K562 (cell line): Measurements from ENCODE around the gene NMNAT1. TPM values are rescaled to one million over a fixed set of nuclear protein-coding genes. Genes with fewer than 3 reads are reported as not detected.

Source experiments
- CSDE1 ChIP-seq, 2 experiments: fragments of 450-650 bp; IDR thresholded peaks; 2 replicates each; pipeline ENCODE4 v1.6.1; 2016; ENCODE audit warnings: mild to moderate bottlenecking in 1 of 2
- CTBP1 ChIP-seq: fragments of 450-650 bp; IDR thresholded peaks from 2 replicates; pipeline ENCODE4 v1.6.1; 2016; ENCODE audit warnings: borderline replicate concordance
- DNMT1 ChIP-seq: fragments of 450-650 bp; IDR thresholded peaks from 2 replicates; pipeline ENCODE4 v1.6.1; 2016; ENCODE audit warnings: antibody characterized with exemption, mild to moderate bottlenecking
- ELF2 ChIP-seq: fragments of 250-450 bp; sonication (Bioruptor Pico); IDR thresholded peaks from 2 replicates; pipeline ENCODE4 v1.5.0; 2021; ENCODE audit warnings: mild to moderate bottlenecking
- FOXK2 ChIP-seq, 2 experiments: fragments of 450-650 bp; IDR thresholded peaks in 1 of 2; conservative IDR thresholded peaks in 1 of 2; 2 replicates each; pipeline ENCODE4 v1.6.1; 2016; ENCODE audit warnings: low read depth in 2 of 2, mild to moderate bottlenecking in 1 of 2
- HEY1 ChIP-seq: fragments of 250-450 bp; sonication (Bioruptor Pico); IDR thresholded peaks from 2 replicates; pipeline ENCODE4 v1.5.0; 2020; ENCODE audit warnings: mild to moderate bottlenecking, moderate library complexity, borderline replicate concordance
- KLF1 ChIP-seq: fragments of 450-650 bp; IDR thresholded peaks from 2 replicates; pipeline ENCODE4 v1.6.1; 2016; ENCODE audit warnings: missing genetic modification characterization, missing compliant biosample characterization
- NFATC3 ChIP-seq: fragments of 450-650 bp; IDR thresholded peaks from 2 replicates; pipeline ENCODE4 v1.6.1; 2017; ENCODE audit warnings: mild to moderate bottlenecking
- PHF8 ChIP-seq: fragments of 200-600 bp; sonication (generic); IDR thresholded peaks from 2 replicates; pipeline ENCODE4 v1.6.1; 2012; ENCODE audit warnings: mixed run types, mild to moderate bottlenecking, inconsistent platforms, low read length, moderate library complexity, borderline replicate concordance
- RAD21 ChIP-seq, 2 experiments: fragments of 250-450 bp in 1 of 2; fragments of 450-650 bp in 1 of 2; sonication (Bioruptor Pico) in 1 of 2; formaldehyde crosslinking in 1 of 2; IDR thresholded peaks in 1 of 2; conservative IDR thresholded peaks in 1 of 2; 2 replicates each; pipeline versions ENCODE4 v1.4.0 to v1.8.0; 2020 to 2022; ENCODE audit warnings: mild to moderate bottlenecking in 2 of 2, moderate library complexity in 1 of 2
- RB1 ChIP-seq: fragments of 450-650 bp; IDR thresholded peaks from 2 replicates; pipeline ENCODE4 v1.6.1; 2017; ENCODE audit warnings: low read depth, mild to moderate bottlenecking
- SP1 ChIP-seq: sonication (generic); formaldehyde crosslinking; IDR thresholded peaks from 2 replicates; pipeline ENCODE4 v1.8.1; 2022; ENCODE audit warnings: mild to moderate bottlenecking, missing genetic modification reagents
- TAL1 ChIP-seq: fragments of 450-650 bp; IDR thresholded peaks from 2 replicates; pipeline ENCODE4 v1.6.1; 2016; ENCODE audit warnings: mild to moderate bottlenecking
- YBX1 ChIP-seq: fragments of 450-650 bp; IDR thresholded peaks from 2 replicates; pipeline ENCODE4 v1.7.1; 2016; ENCODE audit warnings: mild to moderate bottlenecking
- polyA plus RNA-seq, 8 experiments: library from polyadenylated mRNA; depleted of rRNA in 4 of 8; stranded (reverse) in 5 of 8; unstranded in 3 of 8; fragments of >200 nt; fragmentation: Nextera tagmentation in 2 of 8; fragmentation: Illumina TruSeq in 1 of 8; extraction: Ambion mirVana in 2 of 8; extraction: Trizol in 1 of 8; gene quantifications; 2 replicates each; pipeline versions ENCODE4 v1.2.1 to v1.2.3, GENCODE V29; 2011 to 2014; ENCODE audit warnings: inconsistent platforms in 1 of 8, missing spikeins in 1 of 8
- total RNA-seq, 7 experiments: library from RNA; depleted of rRNA in 6 of 7; stranded (reverse); fragments of >200 nt in 6 of 7; fragmentation: Illumina TruSeq in 2 of 7; extraction: Trizol in 2 of 7; gene quantifications; 2 replicates each; pipeline versions ENCODE4 v1.2.1 to v1.2.3, GENCODE V29; 2011 to 2021; ENCODE audit warnings: low replicate concordance in 1 of 7
- TF ChIP-seq, protein P1 (sequence below): sonication (generic); formaldehyde crosslinking; IDR thresholded peaks from 2 replicates; pipeline ENCODE4 v1.8.0; 2022; ENCODE audit warnings: mild to moderate bottlenecking, missing genetic modification reagents
- TF ChIP-seq, protein P2 (sequence below), 2 experiments: fragments of 200-800 bp in 1 of 2; sonication (Bioruptor generic) in 1 of 2; sonication (generic) in 1 of 2; formaldehyde crosslinking in 1 of 2; IDR thresholded peaks in 1 of 2; conservative IDR thresholded peaks in 1 of 2; 2 replicates each; pipeline versions ENCODE4 v1.5.0 to v1.6.1; 2016 to 2020; ENCODE audit warnings: missing compliant biosample characterization in 1 of 2, missing genetic modification characterization in 1 of 2, missing genetic modification reagents in 1 of 2
- TF ChIP-seq, protein P3 (sequence below): fragments of 450-650 bp; formaldehyde crosslinking; IDR thresholded peaks from 2 replicates; pipeline ENCODE4 v1.4.0; 2022; ENCODE audit warnings: missing genetic modification characterization
- TF ChIP-seq, protein P4 (sequence below): IDR thresholded peaks from 2 replicates; pipeline ENCODE4 v1.6.1; 2016; ENCODE audit warnings: missing genetic modification characterization, missing compliant biosample characterization

Gene NMNAT1
- total and polyA plus RNA-seq, 9 of the 15 experiments (the other 6 are each of a cell fraction or from before 2014, with no cell fraction given) = 5.1 to 14.6 (median 12.1) TPM

DNA sequence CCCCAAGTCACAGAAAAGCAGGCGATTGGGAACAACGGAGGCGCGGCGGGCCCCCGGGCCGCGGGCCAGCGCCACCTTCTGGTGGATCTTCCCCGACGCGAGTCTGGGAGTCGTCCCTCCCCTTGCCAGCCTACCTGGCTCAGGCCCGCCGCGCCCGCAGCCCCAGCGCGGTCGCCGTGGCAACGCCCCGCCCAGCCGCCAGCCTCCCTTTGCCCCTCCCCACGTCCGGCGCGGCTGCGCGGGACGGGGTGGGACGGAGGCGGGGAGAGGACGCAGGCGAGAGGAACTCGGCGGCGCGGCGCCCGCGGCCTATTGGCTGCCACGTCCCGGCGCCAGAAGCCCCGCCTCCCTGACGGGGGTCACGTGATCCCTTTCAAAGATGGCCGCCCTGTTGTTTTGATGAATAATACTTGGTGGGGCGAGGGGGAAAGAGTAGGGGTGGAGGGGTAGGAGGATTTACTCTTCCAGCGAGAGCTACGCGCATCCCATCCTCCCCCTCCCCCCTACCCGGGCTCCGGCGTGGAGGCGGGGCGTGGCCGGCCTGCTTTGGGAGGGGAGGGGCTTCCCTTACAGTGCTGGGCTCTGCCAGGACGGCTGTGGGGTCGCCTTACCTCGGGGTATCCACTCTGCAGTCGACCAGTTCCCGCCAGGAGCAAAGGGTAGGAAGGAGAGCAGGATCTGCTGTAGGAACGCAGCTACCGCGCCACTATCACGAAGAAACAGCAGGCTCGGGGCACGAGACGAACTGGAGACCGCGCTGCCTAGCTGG, 89.5 kb downstream of the NMNAT1 start, which contains the start of gene UBE4B (continued):
- TF ChIP-seq, protein P1, sequence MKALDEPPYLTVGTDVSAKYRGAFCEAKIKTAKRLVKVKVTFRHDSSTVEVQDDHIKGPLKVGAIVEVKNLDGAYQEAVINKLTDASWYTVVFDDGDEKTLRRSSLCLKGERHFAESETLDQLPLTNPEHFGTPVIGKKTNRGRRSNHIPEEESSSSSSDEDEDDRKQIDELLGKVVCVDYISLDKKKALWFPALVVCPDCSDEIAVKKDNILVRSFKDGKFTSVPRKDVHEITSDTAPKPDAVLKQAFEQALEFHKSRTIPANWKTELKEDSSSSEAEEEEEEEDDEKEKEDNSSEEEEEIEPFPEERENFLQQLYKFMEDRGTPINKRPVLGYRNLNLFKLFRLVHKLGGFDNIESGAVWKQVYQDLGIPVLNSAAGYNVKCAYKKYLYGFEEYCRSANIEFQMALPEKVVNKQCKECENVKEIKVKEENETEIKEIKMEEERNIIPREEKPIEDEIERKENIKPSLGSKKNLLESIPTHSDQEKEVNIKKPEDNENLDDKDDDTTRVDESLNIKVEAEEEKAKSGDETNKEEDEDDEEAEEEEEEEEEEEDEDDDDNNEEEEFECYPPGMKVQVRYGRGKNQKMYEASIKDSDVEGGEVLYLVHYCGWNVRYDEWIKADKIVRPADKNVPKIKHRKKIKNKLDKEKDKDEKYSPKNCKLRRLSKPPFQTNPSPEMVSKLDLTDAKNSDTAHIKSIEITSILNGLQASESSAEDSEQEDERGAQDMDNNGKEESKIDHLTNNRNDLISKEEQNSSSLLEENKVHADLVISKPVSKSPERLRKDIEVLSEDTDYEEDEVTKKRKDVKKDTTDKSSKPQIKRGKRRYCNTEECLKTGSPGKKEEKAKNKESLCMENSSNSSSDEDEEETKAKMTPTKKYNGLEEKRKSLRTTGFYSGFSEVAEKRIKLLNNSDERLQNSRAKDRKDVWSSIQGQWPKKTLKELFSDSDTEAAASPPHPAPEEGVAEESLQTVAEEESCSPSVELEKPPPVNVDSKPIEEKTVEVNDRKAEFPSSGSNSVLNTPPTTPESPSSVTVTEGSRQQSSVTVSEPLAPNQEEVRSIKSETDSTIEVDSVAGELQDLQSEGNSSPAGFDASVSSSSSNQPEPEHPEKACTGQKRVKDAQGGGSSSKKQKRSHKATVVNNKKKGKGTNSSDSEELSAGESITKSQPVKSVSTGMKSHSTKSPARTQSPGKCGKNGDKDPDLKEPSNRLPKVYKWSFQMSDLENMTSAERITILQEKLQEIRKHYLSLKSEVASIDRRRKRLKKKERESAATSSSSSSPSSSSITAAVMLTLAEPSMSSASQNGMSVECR = peak; percentile 65; the same call in 1 of the 2 replicates
- 0 out of 2 replicates have a peak, but pooled peaks have one; percentile 77 for TF ChIP-seq DNMT1
- TF ChIP-seq NFATC3 = no peak
- peak; percentile 97 for TF ChIP-seq CTBP1
- peak; percentile 32; the same call in 1 of the 2 replicates for TF ChIP-seq ELF2 (CRISPR knock-in tag)
- TF ChIP-seq HEY1 = 0 out of 2 replicates have a peak, but pooled peaks have one; percentile 42
- peak; percentile 81 to 84 for TF ChIP-seq RAD21 (CRISPR knock-in tag; conservative IDR thresholded peaks at IDR 0.05 in 1 of 2, IDR thresholded peaks at IDR 0.05 in 1 of 2)
- no peak for TF ChIP-seq TAL1
- peak in 1 of 2 experiments; percentile 81; a peak in 1 of 4 replicates for TF ChIP-seq CSDE1 (IDR thresholded peaks at IDR 0.05)
- TF ChIP-seq, protein P2, sequence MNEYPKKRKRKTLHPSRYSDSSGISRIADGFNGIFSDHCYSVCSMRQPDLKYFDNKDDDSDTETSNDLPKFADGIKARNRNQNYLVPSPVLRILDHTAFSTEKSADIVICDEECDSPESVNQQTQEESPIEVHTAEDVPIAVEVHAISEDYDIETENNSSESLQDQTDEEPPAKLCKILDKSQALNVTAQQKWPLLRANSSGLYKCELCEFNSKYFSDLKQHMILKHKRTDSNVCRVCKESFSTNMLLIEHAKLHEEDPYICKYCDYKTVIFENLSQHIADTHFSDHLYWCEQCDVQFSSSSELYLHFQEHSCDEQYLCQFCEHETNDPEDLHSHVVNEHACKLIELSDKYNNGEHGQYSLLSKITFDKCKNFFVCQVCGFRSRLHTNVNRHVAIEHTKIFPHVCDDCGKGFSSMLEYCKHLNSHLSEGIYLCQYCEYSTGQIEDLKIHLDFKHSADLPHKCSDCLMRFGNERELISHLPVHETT (CRISPR knock-in tag; conservative IDR thresholded peaks at IDR 0.05 in 1 of 2, IDR thresholded peaks at IDR 0.05 in 1 of 2) = peak in 1 of 2 experiments; percentile 86; a peak in 1 of 4 replicates
- TF ChIP-seq SP1 (CRISPR knock-in tag) = peak; percentile 50; the same call in 1 of the 2 replicates
- no peak for TF ChIP-seq YBX1
- 0 out of 2 replicates have a peak, but pooled peaks have one; percentile 53 for TF ChIP-seq KLF1
- TF ChIP-seq, protein P3, sequence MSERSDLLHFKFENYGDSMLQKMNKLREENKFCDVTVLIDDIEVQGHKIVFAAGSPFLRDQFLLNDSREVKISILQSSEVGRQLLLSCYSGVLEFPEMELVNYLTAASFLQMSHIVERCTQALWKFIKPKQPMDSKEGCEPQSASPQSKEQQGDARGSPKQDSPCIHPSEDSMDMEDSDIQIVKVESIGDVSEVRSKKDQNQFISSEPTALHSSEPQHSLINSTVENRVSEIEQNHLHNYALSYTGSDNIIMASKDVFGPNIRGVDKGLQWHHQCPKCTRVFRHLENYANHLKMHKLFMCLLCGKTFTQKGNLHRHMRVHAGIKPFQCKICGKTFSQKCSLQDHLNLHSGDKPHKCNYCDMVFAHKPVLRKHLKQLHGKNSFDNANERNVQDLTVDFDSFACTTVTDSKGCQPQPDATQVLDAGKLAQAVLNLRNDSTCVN (CRISPR knock-in tag) = 0 out of 2 replicates have a peak, but pooled peaks have one; percentile 18
- peak; percentile 92 to 96 for TF ChIP-seq FOXK2 (conservative IDR thresholded peaks at IDR 0.05 in 1 of 2, IDR thresholded peaks at IDR 0.05 in 1 of 2; ENCODE audit: low read depth in 2 of 2)
- peak; percentile 98 for TF ChIP-seq RB1
- TF ChIP-seq, protein P4, sequence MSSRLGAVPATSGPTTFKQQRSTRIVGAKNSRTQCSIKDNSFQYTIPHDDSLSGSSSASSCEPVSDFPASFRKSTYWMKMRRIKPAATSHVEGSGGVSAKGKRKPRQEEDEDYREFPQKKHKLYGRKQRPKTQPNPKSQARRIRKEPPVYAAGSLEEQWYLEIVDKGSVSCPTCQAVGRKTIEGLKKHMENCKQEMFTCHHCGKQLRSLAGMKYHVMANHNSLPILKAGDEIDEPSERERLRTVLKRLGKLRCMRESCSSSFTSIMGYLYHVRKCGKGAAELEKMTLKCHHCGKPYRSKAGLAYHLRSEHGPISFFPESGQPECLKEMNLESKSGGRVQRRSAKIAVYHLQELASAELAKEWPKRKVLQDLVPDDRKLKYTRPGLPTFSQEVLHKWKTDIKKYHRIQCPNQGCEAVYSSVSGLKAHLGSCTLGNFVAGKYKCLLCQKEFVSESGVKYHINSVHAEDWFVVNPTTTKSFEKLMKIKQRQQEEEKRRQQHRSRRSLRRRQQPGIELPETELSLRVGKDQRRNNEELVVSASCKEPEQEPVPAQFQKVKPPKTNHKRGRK (tag) = no peak
- peak; percentile 78 for TF ChIP-seq PHF8
